ENCODE measurements around the gene ZSWIM3.
"Not testable (repeated sequence)": the region's sequence is repeated elsewhere in the genome, so short reads cannot be mapped to it uniquely, and the experiment has no call there.

ZSWIM3 gene

DNA sequence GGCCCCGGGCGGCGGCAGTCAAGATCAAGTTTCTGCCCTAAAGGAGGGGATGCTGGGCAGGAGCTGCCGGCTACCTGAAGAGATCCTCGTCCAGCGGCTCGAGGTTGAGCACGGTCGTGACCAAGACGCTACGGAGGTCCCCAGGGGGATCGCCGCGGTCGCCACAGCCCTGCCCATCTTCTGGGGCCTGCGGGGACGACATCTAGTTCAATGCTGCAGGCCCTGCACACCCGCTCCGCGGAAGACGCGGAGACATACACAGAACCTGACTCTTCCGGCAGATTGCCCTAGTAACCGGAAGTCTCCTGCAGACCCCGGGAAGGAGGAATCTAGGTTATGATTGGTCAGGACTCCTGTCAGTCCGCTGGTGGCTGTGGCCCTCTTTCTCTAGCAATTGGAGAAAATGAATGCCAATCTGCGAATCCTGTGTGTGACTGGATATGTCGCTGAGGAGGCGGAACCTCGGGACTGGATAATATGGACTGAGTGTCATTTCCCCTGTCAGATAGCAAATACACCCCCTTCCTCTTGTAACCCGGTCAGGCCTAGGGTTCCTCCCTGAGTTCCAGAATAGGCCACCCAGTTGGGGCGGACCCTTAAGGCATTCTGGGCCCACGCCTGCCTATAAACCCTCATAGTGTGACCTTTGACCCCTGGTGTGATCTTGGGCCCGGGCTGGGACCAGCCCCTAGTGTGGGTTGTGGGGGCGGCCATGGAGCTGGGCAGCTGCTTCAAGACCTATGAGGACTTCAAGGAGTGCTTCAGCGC lies at the start of gene ZSWIM3, which contains the start of gene ACOT8:
Gene ZSWIM3, plus strand, starts transcription at position 501 of the 768 bp plus-strand sequence. Its CDS starts 212 bp downstream, at position 713.
Gene ACOT8, minus strand, starts transcription at position 279 of the 768 bp plus-strand sequence. Its CDS starts 77 bp downstream, at position 202.
- peak; percentile 85 for DNase-seq

DNA sequence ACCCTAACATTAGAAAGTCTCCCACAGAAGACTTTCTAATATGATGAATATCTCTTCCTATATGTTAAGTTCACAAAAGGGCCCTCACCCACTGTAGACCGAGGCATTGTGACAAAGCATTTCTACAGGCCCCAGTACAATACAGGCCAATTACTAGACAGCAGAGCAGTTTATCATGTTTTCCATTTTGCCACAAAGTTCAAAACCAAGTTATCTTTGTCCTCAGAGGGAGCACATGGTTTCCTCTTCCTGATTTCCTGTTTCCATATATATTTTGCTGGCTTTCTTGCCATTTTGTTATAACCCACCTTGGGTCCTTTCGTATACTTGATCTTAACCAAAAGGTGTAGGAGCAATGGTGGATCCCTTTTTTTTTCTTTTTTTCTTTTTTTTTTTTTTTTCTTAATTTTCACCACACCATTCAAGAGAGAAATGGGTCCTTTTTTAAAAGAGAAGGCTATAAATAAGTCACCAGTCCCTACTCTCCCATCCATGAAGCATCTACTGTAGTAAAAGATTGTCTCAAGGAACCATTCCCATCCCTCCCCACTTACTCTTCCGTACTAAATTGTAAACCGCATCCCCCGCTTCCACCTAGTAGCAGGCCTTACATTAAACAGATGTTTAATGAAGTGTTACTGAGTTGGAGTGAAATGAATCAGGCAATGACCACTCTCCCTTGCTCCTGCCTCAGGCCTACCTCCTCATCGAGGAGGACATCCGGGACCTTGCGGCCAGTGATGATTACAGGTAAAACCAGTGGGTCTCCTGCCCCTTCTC lies 47.0 kb upstream of the ZSWIM3 start:
- no peak for DNase-seq

DNA sequence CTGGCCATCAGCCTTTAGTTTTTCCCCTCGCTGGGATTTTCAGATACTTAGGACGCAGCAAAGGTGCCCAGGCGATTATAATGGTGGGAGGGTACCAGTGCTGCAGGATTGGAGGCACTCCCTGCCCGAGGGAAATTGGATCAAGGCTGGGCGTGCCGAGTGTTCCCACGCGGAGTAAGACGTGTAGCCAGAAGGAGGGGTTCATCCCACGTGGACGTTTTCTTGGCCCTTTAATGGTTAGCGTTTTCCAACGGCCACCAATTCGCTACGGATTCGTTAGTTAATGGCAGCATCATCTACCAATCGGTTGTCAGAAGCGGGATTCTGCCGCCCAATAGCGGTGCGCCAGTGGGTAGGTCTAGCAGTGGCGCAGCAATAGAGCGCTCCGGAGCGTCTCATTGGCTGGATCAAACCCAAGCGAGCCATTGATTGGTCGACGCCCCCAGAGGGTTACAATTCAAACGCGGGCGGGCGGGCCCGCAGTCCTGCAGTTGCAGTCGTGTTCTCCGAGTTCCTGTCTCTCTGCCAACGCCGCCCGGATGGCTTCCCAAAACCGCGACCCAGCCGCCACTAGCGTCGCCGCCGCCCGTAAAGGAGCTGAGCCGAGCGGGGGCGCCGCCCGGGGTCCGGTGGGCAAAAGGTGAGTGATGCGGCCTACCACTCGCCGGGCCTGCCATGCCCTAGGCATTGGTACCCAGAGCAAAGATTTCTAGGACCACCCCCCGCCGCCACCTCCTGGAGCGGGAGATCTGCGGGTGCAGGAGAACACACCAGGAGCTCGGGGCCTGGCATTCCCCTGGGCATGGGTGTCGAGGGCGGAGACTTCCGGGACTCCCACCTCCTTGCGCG lies 45.0 kb upstream of the ZSWIM3 start, which contains the start of gene UBE2C:
Gene UBE2C, plus strand, starts transcription at position 488 of the 849 bp plus-strand sequence. Its CDS starts 52 bp downstream, at position 540.
- peak; percentile 90 for DNase-seq

DNA sequence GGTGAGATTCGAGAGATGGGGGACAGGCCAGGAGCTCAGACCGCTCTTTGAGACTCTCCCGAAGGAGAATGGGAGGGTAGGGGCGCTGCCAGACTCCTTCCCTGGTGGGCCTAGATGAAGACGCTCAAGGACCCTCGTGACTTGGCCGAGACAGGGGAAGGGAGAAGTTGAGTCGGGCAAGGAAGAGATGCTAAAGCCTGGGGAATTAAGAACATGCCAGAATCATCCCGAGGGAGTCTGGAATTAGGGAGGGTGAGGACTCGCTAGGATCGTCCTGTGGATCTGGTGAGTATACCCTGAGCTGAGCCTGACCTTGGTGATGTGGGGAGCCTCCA lies 44.4 kb upstream of the ZSWIM3 start:
- no peak for DNase-seq

DNA sequence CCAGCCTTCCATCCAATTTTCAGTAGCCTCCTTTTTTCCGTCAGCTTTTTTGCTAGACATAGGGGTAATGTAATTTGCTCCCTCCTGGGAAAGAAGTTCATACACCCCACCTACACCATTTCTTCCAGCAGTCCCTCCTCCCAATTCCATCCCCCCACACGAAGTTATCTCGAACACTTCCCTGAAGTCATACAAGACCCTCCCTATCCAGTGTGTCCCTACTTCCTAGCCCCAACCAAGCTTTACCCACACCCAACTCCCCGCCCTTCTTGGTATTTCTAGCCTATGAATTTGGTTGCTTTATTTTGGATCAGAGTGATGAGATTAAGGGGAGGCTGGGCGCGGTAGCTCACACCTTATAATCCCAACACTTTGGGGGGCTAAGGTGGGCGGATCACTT lies 43.9 kb upstream of the ZSWIM3 start:
- DNase-seq, result no peak

DNA sequence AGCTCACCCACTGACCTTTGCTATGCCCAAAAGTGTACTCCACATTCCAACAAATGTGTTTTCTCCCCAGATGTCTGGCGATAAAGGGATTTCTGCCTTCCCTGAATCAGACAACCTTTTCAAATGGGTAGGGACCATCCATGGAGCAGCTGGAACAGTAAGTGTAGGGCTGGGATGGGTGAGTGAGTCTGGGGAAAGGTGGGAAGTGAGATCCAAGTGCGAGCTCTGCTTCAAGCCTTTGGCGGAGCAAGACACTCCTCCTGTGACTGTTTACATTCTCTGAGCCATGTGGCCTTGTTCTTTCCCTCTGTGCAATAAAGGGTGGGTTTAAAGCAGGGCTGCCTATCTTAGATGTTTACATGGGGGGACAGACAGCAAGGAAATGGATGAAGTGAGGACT lies 43.1 kb upstream of the ZSWIM3 start:
- DNase-seq, result no peak

DNA sequence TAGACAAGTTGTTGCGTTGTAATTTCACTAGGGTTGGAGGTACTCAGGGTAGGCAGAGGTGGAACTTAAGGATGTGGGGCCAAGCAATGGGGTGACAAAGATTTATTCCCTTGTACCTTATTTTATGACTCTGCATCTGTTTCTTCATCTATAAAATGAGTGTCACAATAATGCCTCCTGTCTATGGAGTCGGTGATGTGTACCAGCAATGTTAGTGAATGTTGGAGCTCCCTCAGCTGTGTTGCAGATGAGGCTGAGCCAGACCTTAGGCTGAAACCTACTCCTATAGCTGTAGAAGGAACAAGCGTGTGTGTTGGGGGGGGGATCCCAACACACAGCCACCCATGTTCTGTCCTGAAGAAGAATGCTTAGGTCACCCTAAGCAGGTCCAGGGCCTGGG lies 40.5 kb upstream of the ZSWIM3 start:
- DNase-seq, result no peak

DNA sequence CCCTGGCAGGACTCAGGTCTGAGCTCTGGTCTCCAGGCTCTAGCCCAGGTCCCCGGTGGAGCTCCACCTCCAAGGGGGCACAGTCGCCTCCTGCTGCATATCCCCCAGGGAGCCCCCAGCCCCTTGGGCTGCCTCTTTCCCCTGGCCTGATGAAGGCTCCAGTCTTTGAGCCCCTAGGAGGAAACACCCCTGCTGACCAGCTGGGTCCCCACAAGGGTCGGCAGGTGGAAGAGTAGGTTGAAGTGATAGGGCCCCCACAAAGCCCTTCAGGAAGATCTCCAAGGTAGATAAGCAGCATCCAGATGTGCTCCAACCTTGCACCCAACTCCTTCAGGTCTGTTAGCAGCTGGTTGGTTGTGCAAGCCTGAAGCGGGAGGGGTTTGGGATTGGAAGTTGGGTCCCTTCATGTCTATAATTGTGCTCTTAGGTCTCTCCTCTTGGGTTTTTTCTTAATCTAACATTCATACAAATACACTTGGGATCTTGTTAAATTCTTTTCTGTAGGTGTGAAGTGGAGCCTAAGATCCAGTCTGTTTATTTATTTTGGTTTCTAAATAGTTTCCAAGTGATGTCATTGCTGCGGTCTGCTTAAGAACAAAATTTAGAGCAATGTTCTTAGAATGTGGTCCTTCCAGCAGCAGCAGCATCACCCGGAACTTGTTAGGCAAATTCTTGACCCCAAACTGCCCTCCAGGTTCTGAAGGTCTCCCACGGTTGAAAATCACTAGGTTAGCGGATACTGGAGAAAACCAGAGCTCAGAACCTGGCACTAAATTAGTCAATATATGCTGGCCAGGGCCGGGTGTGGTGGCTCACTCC lies 39.8 kb upstream of the ZSWIM3 start:
- no peak for DNase-seq

DNA sequence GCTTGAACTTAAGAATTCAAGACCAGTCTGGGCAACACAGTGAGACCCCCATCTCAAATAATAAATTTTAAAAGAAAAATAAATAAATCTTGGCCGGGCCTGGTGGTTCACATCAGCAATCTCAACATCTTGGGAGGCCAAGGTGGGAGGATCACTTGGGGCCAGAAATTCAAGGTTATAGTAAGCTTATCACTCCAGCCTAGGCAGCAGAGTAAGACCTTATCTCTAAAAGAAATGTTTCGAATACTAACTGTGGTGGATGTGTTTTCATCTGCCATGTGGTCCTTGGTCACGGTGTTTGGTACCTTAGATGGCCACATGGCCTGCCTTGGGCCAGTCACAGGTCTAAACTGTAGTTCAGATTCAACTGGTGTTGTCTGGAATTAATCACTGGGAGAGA lies 39.2 kb upstream of the ZSWIM3 start:
- DNase-seq, result no peak

DNA sequence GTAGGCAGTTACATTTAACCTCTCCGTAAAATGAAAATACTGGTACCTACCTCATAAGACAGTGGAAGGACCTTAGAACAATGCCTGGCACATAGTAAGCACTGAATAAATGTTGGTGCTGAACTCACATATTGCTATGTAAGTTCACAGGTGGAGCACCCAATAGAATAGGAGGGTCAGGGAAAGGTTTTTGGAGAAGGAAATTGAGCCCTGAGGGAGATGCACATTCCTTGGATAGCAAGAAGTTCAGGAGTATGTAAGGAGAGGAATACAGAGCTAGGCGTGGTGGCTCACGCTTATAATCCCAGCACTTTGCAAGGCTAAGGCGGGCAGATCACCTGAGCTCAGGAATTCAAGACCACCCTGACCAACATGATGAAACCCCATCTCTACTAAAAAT lies 37.9 kb upstream of the ZSWIM3 start:
- DNase-seq, result no peak

DNA sequence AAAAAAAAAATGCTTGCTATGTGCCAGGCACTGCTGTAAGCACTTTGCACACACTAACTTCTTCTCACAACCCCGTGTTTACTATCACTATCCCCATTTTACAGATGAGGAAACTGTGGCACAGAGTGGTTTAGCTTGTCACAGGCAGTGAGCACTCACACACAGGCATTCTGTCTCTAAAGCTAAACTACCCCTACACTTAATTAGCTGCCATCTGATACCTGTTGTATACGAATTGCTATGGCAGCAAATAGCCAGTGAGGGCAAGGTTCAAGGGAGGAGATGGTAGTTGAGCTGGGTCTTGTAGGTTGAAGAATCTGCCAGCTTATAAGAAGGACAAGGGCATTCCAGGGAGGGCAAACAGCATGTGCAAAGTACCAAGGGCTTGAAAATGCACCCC lies 35.5 kb upstream of the ZSWIM3 start:
- DNase-seq, result no peak

DNA sequence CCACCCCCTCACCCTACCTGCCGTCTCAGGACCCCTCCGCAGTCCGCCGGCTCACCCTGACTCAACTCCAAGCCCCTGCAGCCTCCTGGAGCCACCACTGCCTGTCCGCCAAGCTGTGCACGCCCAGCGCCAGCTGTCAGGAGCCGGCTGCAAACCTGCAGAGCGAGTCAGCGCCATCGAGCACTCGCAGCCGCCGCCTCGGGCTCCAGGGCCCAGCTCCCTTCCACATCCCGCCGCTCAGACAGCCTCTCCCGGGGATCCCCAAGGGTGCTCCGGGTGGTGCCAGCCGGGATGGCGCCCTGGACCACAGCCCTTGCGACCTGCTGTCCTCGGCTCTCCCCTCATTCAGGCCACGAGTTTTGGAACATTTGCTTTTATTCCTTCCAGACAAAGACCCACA lies 34.6 kb upstream of the ZSWIM3 start:
- DNase-seq, result no peak

DNA sequence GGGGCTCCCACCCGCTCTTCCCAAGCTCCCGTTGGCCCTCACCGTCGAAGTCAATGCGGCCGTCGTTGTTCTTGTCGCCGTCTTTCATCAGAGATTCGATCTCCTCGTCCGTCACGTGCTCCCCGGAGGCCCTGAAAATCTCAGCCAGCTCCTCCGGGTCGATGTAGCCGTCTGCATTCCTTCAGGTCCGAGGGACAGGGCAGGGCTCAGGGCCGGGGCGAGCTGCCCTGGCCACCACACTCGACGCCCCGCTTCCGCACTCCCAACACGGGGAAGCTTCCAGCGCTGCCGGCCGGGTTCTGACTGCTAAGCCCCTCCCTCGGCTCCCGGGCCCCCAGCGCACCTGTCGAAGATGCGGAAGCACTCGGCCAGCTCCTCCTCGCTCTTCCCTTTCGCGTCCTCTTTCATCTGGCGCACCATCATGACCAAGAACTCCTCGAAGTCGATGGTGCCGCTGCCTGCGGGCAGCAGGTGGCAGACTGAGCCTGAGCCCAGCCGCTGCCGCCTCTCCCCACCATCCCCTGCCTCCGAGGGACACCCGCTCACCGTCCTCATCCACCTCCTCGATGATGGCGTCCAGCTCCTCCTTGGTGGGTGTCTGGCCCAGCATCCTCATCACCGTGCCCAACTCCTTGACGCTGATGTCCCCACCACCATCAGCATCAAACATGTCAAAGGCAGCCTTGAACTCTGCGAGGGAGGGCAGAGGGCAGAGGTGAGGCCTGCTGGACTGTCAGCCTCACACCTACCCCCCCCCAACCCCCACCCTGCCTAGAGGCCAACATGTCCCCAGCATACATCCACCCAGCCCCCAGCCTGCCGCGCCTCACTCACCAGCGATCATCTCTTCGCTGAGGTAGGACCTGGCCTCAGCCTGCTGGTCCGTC lies 33.2 kb upstream of the ZSWIM3 start:
- peak; percentile 46 for DNase-seq

DNA sequence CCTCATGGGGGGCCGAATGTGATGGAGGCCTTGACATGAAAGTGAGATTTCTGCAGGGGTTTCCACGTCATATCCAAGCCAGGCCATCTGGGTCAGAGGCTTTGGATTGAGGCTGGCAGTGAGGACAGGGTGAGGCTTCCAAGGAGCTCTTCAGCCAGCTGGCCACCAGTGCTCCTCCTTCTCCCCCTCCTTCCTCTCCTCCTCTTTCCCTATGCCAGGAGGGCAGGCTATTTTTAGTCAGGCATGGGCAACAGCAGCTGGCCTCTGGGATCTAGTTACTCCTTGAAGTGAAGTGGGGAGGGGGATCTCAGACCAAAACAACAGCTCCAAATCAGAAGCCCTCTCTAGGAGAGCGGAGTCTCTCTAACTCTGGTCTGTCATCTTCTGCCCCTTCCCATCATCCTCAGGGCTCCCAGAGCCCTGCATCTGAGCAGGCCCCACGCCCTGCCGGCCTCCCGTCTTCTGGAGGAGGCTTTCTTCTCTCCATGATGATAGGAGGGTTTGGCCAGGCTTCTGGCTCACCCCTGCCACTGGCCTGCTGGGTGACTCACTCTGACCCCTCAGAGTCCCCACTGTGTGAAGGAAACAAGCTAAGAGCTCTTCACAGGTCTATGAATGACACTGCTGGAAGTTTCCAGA lies 30.9 kb upstream of the ZSWIM3 start:
- no peak for DNase-seq

DNA sequence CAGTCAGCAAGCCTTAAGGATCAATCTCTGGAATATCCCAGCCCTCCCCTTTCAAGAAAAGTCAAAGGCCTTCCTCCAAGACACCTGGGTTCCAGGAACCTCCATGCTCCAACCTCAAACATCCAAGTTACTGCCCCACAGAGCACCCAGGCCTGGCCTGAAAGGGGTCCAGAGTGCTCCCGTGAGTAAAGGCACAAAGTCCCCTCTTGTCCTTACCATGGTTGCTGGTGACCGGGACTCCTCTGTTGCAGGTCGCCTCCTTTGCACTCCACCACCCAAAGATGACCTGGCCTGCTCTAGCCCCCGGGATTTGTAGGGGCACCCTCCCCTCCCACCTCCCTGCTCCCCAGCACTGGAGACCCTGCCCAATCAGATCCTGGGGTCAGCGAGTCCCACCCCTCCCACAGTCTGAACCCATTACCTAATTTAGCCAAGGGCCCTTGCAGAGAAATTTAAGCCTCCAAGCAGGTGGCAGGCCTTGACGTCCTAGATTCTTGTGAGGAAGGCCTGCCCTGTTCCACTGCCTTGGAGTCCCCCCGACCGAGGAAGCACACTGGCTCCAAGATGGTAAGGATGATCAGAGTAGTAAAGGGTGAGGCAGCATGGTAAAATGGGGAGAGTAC lies 30.3 kb upstream of the ZSWIM3 start, which contains the start of gene TNNC2:
Gene TNNC2, minus strand, starts transcription at position 283 of the 623 bp plus-strand sequence. Its CDS starts 64 bp downstream, at position 219.
- no peak for DNase-seq

DNA sequence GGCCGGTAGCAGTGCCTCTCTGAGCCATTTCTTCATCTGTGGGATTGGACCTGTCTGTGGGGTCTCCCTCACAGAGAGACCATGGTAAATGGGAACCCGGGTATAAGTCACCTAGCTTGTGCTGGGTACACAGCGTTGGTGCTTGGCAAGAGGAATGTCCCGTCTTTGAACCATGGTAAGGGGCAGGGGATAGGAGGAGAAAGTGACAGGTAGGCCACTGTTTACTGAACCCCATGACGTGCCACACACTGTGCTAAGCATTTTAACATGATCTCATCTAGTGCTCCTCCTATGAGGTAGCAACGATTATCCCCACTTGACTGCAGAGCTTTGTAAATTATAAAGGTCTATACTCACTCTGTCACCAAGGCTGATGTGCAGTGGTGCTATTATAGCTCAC lies 29.7 kb upstream of the ZSWIM3 start:
- DNase-seq, result no peak

DNA sequence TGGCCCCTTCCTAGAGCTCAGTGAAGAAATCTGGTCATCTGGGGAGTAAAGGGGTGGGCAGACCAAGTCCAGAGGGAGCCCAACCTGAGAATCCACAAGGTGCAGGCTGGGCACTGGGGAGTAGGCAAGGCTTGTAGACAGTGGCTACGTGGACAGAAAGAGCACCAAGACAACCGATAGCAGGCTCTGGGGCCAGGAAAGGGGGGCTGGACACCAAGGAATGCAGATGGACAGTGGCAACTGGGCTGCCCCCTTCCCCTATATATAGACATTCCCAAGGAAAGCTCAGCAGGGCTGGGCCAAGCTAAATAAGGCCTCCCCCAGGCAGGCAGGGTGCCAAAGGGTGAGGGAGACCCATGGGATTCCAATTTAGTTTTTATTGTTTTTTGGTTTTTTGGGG lies 28.8 kb upstream of the ZSWIM3 start:
- no peak for DNase-seq

DNA sequence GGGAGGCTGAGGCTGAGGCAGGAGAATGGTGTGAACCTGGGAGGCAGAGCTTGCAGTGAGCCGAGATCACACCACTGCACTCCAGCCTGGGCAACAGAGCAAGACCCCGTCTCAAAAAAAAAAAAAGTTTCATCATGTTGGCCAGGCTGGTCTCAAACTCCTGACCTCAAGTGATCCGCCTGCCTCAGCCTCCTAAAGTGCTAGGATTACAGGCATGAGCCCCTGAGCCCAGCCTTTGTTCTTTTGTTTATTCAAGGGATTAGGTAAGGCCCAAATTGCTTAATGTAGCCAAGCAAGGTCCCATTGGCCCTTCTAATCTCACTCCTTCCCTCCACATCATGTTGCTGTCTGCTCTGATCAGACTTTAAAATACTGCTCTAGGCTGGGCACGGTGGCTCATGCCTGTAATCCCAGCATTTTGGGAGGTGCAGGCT lies 27.7 kb upstream of the ZSWIM3 start:
- DNase-seq, result not testable (repeated sequence)

DNA sequence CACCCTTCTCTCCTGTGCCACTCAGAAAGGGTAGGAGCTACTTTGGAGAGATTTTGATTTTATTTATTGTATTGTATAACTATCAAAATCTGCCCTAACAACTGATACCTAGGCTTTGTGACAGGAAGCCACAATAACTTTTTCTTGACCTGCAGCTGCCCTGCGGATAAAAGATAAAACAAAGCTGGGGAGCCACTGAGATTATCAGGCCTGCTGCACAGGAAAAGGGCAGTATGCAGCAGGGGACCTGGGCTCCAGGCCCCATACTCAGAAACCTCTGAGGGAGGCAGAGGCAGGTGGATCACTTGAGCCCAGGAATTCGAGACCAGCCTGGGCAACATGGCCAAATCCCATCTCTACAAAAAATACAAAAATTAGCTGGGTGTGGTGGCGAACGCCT lies 24.8 kb upstream of the ZSWIM3 start:
- no peak for DNase-seq

Data from activated CD4-positive, alpha-beta T cell treated with anti-CD3 and anti-CD28 coated beads, Interleukin-2, amount 50 U/mL, for 1 hour (primary cell).